SU-DHL-6 (cell line): ENCODE measurements around the gene SUPT6H.

Experiments
- EZH2phosphoT487 ChIP-seq: fragments of 200-600 bp; sonication (generic), shearing (Covaris generic); conservative IDR thresholded peaks from 2 replicates; pipeline ENCODE4 v1.6.1; 2018; ENCODE audit warnings: mild to moderate bottlenecking, antibody characterized with exemption, low read length, moderate library complexity, mixed read lengths
- TF ChIP-seq, protein P1 (sequence below): fragments of 200-600 bp; sonication (generic); IDR thresholded peaks from one replicate; pipeline ENCODE4 v1.5.1; 2017; ENCODE audit warnings: antibody characterized with exemption, mild to moderate bottlenecking, low read length, moderate library complexity; ENCODE audit not compliant: insufficient read depth, poor library complexity, severe bottlenecking

DNA sequence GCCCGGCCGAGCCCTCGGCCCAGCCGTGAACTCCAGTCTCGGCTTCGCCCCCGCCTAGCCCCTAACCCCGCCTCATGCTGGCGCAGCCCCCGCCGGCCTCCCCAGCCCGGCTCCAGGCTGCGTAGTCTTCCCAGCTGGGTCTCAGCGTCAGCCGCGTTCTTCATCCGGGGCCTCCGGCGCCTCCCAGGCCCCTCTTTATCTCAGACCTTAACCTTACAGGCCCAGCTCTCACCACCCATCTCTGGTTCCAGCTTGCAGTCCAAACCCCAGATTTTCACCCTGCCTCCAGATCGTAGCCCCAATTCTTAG, 49.7 kb downstream of the SUPT6H start, which contains the start of gene PROCA1:
- TF ChIP-seq, protein P1, sequence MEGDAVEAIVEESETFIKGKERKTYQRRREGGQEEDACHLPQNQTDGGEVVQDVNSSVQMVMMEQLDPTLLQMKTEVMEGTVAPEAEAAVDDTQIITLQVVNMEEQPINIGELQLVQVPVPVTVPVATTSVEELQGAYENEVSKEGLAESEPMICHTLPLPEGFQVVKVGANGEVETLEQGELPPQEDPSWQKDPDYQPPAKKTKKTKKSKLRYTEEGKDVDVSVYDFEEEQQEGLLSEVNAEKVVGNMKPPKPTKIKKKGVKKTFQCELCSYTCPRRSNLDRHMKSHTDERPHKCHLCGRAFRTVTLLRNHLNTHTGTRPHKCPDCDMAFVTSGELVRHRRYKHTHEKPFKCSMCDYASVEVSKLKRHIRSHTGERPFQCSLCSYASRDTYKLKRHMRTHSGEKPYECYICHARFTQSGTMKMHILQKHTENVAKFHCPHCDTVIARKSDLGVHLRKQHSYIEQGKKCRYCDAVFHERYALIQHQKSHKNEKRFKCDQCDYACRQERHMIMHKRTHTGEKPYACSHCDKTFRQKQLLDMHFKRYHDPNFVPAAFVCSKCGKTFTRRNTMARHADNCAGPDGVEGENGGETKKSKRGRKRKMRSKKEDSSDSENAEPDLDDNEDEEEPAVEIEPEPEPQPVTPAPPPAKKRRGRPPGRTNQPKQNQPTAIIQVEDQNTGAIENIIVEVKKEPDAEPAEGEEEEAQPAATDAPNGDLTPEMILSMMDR = no peak
- TF ChIP-seq EZH2phosphoT487 = no peak
